ENCODE measurements around the gene CCL8.

GRCh38 chr17:34308371-34308770 lies 10.9 kb upstream of the CCL8 start:
- TF ChIP-seq RARB (CRISPR knock-in tag; IDR thresholded peaks at IDR 0.05) (no peak), SNAI2 (CRISPR knock-in tag; IDR thresholded peaks at IDR 0.05) (no peak), ISL1 (CRISPR knock-in tag; IDR thresholded peaks at IDR 0.05) (no peak), ZFP3 (CRISPR knock-in tag; IDR thresholded peaks at IDR 0.05) (no peak), ZNF70 (CRISPR knock-in tag; IDR thresholded peaks at IDR 0.05) (no peak), OSR1 (CRISPR knock-in tag; IDR thresholded peaks at IDR 0.05) (no peak), ARNTL (CRISPR knock-in tag; IDR thresholded peaks at IDR 0.05; ENCODE audit: borderline replicate concordance, low read depth) (no peak), PPARA (CRISPR knock-in tag; IDR thresholded peaks at IDR 0.05; ENCODE audit: borderline replicate concordance) (no peak), BACH2 (CRISPR knock-in tag; IDR thresholded peaks at IDR 0.05; ENCODE audit: borderline replicate concordance) (no peak), TSHZ2 (CRISPR knock-in tag; IDR thresholded peaks at IDR 0.05) (no peak)
- TF ChIP-seq, protein P1, sequence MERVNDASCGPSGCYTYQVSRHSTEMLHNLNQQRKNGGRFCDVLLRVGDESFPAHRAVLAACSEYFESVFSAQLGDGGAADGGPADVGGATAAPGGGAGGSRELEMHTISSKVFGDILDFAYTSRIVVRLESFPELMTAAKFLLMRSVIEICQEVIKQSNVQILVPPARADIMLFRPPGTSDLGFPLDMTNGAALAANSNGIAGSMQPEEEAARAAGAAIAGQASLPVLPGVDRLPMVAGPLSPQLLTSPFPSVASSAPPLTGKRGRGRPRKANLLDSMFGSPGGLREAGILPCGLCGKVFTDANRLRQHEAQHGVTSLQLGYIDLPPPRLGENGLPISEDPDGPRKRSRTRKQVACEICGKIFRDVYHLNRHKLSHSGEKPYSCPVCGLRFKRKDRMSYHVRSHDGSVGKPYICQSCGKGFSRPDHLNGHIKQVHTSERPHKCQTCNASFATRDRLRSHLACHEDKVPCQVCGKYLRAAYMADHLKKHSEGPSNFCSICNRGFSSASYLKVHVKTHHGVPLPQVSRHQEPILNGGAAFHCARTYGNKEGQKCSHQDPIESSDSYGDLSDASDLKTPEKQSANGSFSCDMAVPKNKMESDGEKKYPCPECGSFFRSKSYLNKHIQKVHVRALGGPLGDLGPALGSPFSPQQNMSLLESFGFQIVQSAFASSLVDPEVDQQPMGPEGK (CRISPR knock-in tag; IDR thresholded peaks at IDR 0.05; ENCODE audit: borderline replicate concordance), result no peak
- TF ChIP-seq, protein P2, sequence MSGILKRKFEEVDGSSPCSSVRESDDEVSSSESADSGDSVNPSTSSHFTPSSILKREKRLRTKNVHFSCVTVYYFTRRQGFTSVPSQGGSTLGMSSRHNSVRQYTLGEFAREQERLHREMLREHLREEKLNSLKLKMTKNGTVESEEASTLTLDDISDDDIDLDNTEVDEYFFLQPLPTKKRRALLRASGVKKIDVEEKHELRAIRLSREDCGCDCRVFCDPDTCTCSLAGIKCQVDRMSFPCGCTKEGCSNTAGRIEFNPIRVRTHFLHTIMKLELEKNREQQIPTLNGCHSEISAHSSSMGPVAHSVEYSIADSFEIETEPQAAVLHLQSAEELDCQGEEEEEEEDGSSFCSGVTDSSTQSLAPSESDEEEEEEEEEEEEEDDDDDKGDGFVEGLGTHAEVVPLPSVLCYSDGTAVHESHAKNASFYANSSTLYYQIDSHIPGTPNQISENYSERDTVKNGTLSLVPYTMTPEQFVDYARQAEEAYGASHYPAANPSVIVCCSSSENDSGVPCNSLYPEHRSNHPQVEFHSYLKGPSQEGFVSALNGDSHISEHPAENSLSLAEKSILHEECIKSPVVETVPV (CRISPR knock-in tag; IDR thresholded peaks at IDR 0.05), result no peak
